ENCODE results near the gene FAM240B. TPM values are rescaled to one million over a fixed set of nuclear protein-coding genes. Genes with fewer than 3 reads are reported as not detected.

FAM240B gene
- total and polyA plus RNA-seq, 2 of the 8 experiments (the other 6 are each of a cell fraction or from before 2014, with no cell fraction given): not detected

GRCh38 chr9:38662763-38663593 lies 57.0 kb downstream of the FAM240B start:
- 81% methylated on average over 8 of the region's 8 CpGs; no CpG with 5 or more reads in 1 of the 2 experiments for WGBS, 2 experiments (ENCODE audit: extremely low coverage in 1 of 2, insufficient coverage in 1 of 2, insufficient read length in 1 of 2, insufficient replicate concordance in 2 of 2, low coverage in 1 of 2, low lambda C conversion rate in 2 of 2, missing lambda C conversion rate in 1 of 2)
- H4K91ac ChIP-seq (replicated peaks; ENCODE audit: insufficient read length, low read length): no peak overlapping the region
- H3K9ac ChIP-seq (replicated peaks in 1 of 4; ENCODE audit: extremely low read depth in 1 of 4, low read depth in 3 of 4, low read length in 3 of 4): no peak overlapping the region
- H3K4me3 ChIP-seq (ENCODE audit: extremely low read depth in 1 of 4, insufficient read depth in 2 of 4, low read depth in 3 of 4, low read length in 4 of 4): no peak overlapping the region
- H2BK20ac ChIP-seq (ENCODE audit: low read length): no peak overlapping the region
- H4K5ac ChIP-seq (ENCODE audit: insufficient read length, low read depth, low read length): no peak overlapping the region
- H3K56ac ChIP-seq (replicated peaks; ENCODE audit: insufficient read length, low read depth, low read length): no peak overlapping the region
- POLR2A ChIA-PET (ENCODE audit: partially characterized antibody): no interaction called here
- CTCF ChIA-PET (ENCODE audit: partially characterized antibody): interaction anchor here (1.0 to 3.5 kb wide), 4 partner anchors 12 to 45 kb away, joined by 3 to 21 read pairs (median 4); no protein-coding TSS in a partner anchor
- H3K27ac ChIP-seq (ENCODE audit: low read depth, low read length): no peak overlapping the region
- H2AFZ ChIP-seq (ENCODE audit: low read length): peak overlapping the region; percentile 82; the same call in 1 of the 2 replicates
- no peaks in the 10 kb centered on the region for H4K20me1 ChIP-seq (replicated peaks in 1 of 2; ENCODE audit: control insufficient read depth in 1 of 2, insufficient read depth in 2 of 2, low read length in 2 of 2)
- no peak overlapping the region for H3K14ac ChIP-seq (ENCODE audit: insufficient read length)
- H4K8ac ChIP-seq (ENCODE audit: extremely low read depth, insufficient read depth, low read length): no peak overlapping the region
- H3K23me2 ChIP-seq (ENCODE audit: low read depth, low read length): no peaks in the 10 kb centered on the region; the same call in 1 of the 2 replicates
- H3K9me3 ChIP-seq (ENCODE audit: insufficient read depth in 2 of 2, low read depth in 1 of 2, low read length in 1 of 2): no peaks in the 10 kb centered on the region
- no peak overlapping the region for H2BK5ac ChIP-seq (ENCODE audit: low read depth, low read length)
- H2BK120ac ChIP-seq (replicated peaks; ENCODE audit: low read depth, low read length): no peak overlapping the region
- H2AK5ac ChIP-seq (ENCODE audit: low read depth, low read length): no peak overlapping the region
- no peaks in the 10 kb centered on the region for H3K36me3 ChIP-seq (ENCODE audit: control insufficient read depth in 2 of 4, insufficient read depth in 4 of 4, low read length in 3 of 4)
- H3K79me2 ChIP-seq (ENCODE audit: control insufficient read depth in 1 of 2, insufficient read depth in 2 of 2, low read length in 2 of 2): no peaks in the 10 kb centered on the region
- no peak overlapping the region for H3K4me2 ChIP-seq (ENCODE audit: insufficient read depth in 1 of 2, low read depth in 2 of 2, low read length in 2 of 2)
- H3K18ac ChIP-seq (ENCODE audit: extremely low read depth, low read length): no peak overlapping the region
- no peaks in the 10 kb centered on the region for H3K27me3 ChIP-seq (replicated peaks in 1 of 4; ENCODE audit: control insufficient read depth in 3 of 4, extremely low read depth in 1 of 4, insufficient read depth in 3 of 4, low read length in 3 of 4)
- H2BK15ac ChIP-seq (ENCODE audit: low read length): no peak overlapping the region; the same call in 1 of the 2 replicates
- no peak overlapping the region for H2BK12ac ChIP-seq (ENCODE audit: low read depth, low read length)
- no peak overlapping the region for H3K4ac ChIP-seq (replicated peaks; ENCODE audit: insufficient read length, low read depth, low read length)
- peak; percentile 58 for FAIRE-seq
- DNase-seq (ENCODE audit: low read depth in 1 of 2, low spot score in 2 of 2): no peak
- no peaks in the 10 kb centered on the region for H3K4me1 ChIP-seq (replicated peaks in 1 of 4; ENCODE audit: control insufficient read depth in 3 of 4, insufficient read depth in 4 of 4, low read length in 3 of 4)
- H3K79me1 ChIP-seq (ENCODE audit: low read depth, low read length): no peaks in the 10 kb centered on the region
- no peak overlapping the region for H3K23ac ChIP-seq (ENCODE audit: insufficient read length)
- TF ChIP-seq ATF2 (IDR thresholded peaks at IDR 0.05; ENCODE audit: low read length) (no peak), EGR1 (IDR thresholded peaks at IDR 0.05; ENCODE audit: borderline replicate concordance, low read depth, low read length) (no peak), POLR2A (IDR thresholded peaks at IDR 0.05; ENCODE audit: control extremely low read depth in 1 of 2, low read depth in 2 of 2, low read length in 2 of 2) (no peak), CTCF (IDR thresholded peaks at IDR 0.05; ENCODE audit: control extremely low read depth in 1 of 3, insufficient read depth in 1 of 3, low read depth in 1 of 3, low read length in 3 of 3) (peak; percentile 63 to 67 (median 64))

Measured in H1 (cell line).